PC-9 (cell line): Measurements from ENCODE around the gene DKK3. TPM values are rescaled to one million over a fixed set of nuclear protein-coding genes. Genes with fewer than 3 reads are reported as not detected.

Experiments used
- BruUV-seq: library from RNA; stranded (reverse); fragments of 400-500 nt; replicated peaks from 2 replicates; lab custom pipeline; 2021; lab: Mats Ljungman, UMichigan
- CTCF ChIA-PET: fragments of 300-600 bp; sonication (Branson Sonifier 250); formaldehyde crosslinking; loops from one replicate; lab custom pipeline; 2022; ENCODE audit warnings: antibody characterized with exemption; lab: Charles Lee
- POLR2A ChIA-PET: fragments of 300-600 bp; sonication (Branson Sonifier 250); formaldehyde crosslinking; loops from one replicate; lab custom pipeline; 2022; ENCODE audit warnings: antibody characterized with exemption; ENCODE audit not compliant: unreplicated experiment; lab: Charles Lee
- DNase-seq, 2 experiments: peaks; one replicate each; pipeline versions ENCODE4 v3.0.0 to v3.0.0-alpha.2; 2015 to 2022; ENCODE audit warnings: mixed read lengths in 1 of 2
- H2AFZ ChIP-seq: fragments of 200-600 bp; sonication (generic); 2 replicates; pipeline ENCODE4 v1.8.1; 2017; ENCODE audit warnings: antibody characterized with exemption
- H3F3A ChIP-seq: fragments of 200-600 bp; sonication (generic); 2 replicates; pipeline ENCODE4 v1.8.1; 2017; ENCODE audit warnings: antibody characterized with exemption, mild to moderate bottlenecking, low read depth; ENCODE audit not compliant: insufficient read depth
- H3K27ac ChIP-seq: fragments of 200-600 bp; sonication (generic); 2 replicates; pipeline ENCODE4 v1.6.1; 2016; ENCODE audit warnings: mixed run types
- H3K27me3 ChIP-seq: fragments of 200-600 bp; sonication (generic); 2 replicates; pipeline ENCODE4 v1.6.1; 2016; ENCODE audit warnings: low read depth, mixed run types; ENCODE audit not compliant: insufficient read depth
- H3K36me3 ChIP-seq: fragments of 200-600 bp; sonication (generic); 2 replicates; pipeline ENCODE4 v1.6.1; 2016; ENCODE audit warnings: low read depth, mixed run types
- H3K4me1 ChIP-seq: fragments of 200-600 bp; sonication (generic); replicated peaks from 2 replicates; pipeline ENCODE4 v1.6.1; 2016; ENCODE audit warnings: mixed run types; ENCODE audit not compliant: insufficient read depth
- H3K4me2 ChIP-seq: fragments of 200-600 bp; sonication (generic); 2 replicates; pipeline ENCODE4 v1.6.1; 2017; ENCODE audit warnings: mixed run types
- H3K4me3 ChIP-seq: fragments of 200-600 bp; sonication (generic); 2 replicates; pipeline ENCODE4 v1.6.1; 2016; ENCODE audit warnings: mixed run types
- H3K79me2 ChIP-seq: fragments of 200-600 bp; sonication (generic); 2 replicates; pipeline ENCODE4 v1.6.1; 2017; ENCODE audit warnings: low read depth, mixed run types
- H3K9me2 ChIP-seq: fragments of 200-600 bp; sonication (generic); 2 replicates; pipeline ENCODE4 v1.8.1; 2017; ENCODE audit warnings: mild to moderate bottlenecking; ENCODE audit not compliant: insufficient read depth
- H3K9me3 ChIP-seq: fragments of 200-600 bp; sonication (generic); 2 replicates; pipeline ENCODE4 v1.8.1; 2016; ENCODE audit warnings: low read depth; ENCODE audit not compliant: insufficient read depth
- H4K20me1 ChIP-seq: fragments of 200-600 bp; sonication (generic); 2 replicates; pipeline ENCODE4 v1.8.1; 2017; ENCODE audit not compliant: insufficient read depth
- CTCF ChIP-seq: fragments of 200-600 bp; sonication (generic); conservative IDR thresholded peaks from 2 replicates; pipeline ENCODE4 v1.6.1; 2017; ENCODE audit warnings: mixed run types, antibody characterized with exemption, mild to moderate bottlenecking, moderate library complexity
- EZH2 ChIP-seq: fragments of 200-600 bp; sonication (generic); IDR thresholded peaks from 2 replicates; pipeline ENCODE4 v1.8.0; 2017; ENCODE audit warnings: antibody characterized with exemption, low read depth
- intact Hi-C: fragments of 100-400 bp; cut with micrococcal nuclease; formaldehyde crosslinking; loops from one replicate; pipeline ENCODE4 v1.10.0; 2022; ENCODE audit not compliant: unreplicated experiment
- total RNA-seq: library from RNA; stranded (reverse); gene quantifications from 2 replicates; pipeline ENCODE4 v1.2.3, GENCODE V29; 2021

The DKK3 gene
- total RNA-seq, 1 experiment from 2014 or later, result 11.5 TPM

- no TSS peak for BruUV-seq
Observed at GRCh38 chr11:11979488-11980117, 28.8 kb downstream of the DKK3 start.

GRCh38 chr11:11978792-11979487 is 29.5 kb downstream of the DKK3 start:
- ChIA-PET CTCF (interaction anchor here (0.7 kb wide), 1 partner anchor 1002 kb away, joined by 3 read pairs; no protein-coding TSS in a partner anchor), POLR2A (interaction anchor here (0.6 kb wide), 1 partner anchor 1169 kb away, joined by 4 read pairs; no protein-coding TSS in a partner anchor)
- H3K9me3 ChIP-seq, result no peaks in the 10 kb centered on the region
- H3K36me3 ChIP-seq, result no peaks in the 10 kb centered on the region
- no TSS peak for BruUV-seq
- DNase-seq, result no peak
- no peak overlapping the region for H2AFZ ChIP-seq
- TF ChIP-seq EZH2 (no peak), CTCF (no peak)
- intact Hi-C loops, result loop anchor here (5.0 kb wide), 1 partner anchor 63 kb away; no protein-coding TSS in a partner anchor
- no peaks in the 10 kb centered on the region for H3K9me2 ChIP-seq
- H3K4me2 ChIP-seq, result no peak overlapping the region
- no peaks in the 10 kb centered on the region for H4K20me1 ChIP-seq
- H3K79me2 ChIP-seq, result no peaks in the 10 kb centered on the region
- H3K27ac ChIP-seq, result no peak overlapping the region
- peaks cover 15% of the 10 kb centered on the region for H3K4me1 ChIP-seq
- H3F3A ChIP-seq, result no peaks in the 10 kb centered on the region
- H3K27me3 ChIP-seq, result no peaks in the 10 kb centered on the region
- no peak overlapping the region for H3K4me3 ChIP-seq

More at GRCh38 chr11:11979488-11980117, 28.8 kb downstream of the DKK3 start:
- peaks cover 15% of the 10 kb centered on the region for H3K4me1 ChIP-seq
- no peaks in the 10 kb centered on the region for H3K36me3 ChIP-seq
- H3K4me2 ChIP-seq, result no peak overlapping the region
- TF ChIP-seq CTCF (no peak), EZH2 (no peak)
- no peaks in the 10 kb centered on the region for H3K9me3 ChIP-seq
- no peaks in the 10 kb centered on the region for H3F3A ChIP-seq
- ChIA-PET CTCF (interaction anchor here (0.9 kb wide), 1 partner anchor 12 kb away, joined by 5 read pairs; no protein-coding TSS in a partner anchor), POLR2A (interaction anchor here (0.6 kb wide), 1 partner anchor 1170 kb away, joined by 4 read pairs; no protein-coding TSS in a partner anchor)
- H2AFZ ChIP-seq, result no peak overlapping the region
- intact Hi-C loops, result loop anchor here (5.0 kb wide), 1 partner anchor 63 kb away; no protein-coding TSS in a partner anchor
- H4K20me1 ChIP-seq, result no peaks in the 10 kb centered on the region
- H3K27me3 ChIP-seq, result no peaks in the 10 kb centered on the region
- H3K79me2 ChIP-seq, result no peaks in the 10 kb centered on the region
- no peak overlapping the region for H3K4me3 ChIP-seq
- H3K9me2 ChIP-seq, result no peaks in the 10 kb centered on the region
- H3K27ac ChIP-seq, result no peak overlapping the region
- peak in 1 of 2 experiments; percentile 38 for DNase-seq

- H3K27ac ChIP-seq, result no peak overlapping the region
- no peaks in the 10 kb centered on the region for H3K9me3 ChIP-seq
- H3K79me2 ChIP-seq, result no peaks in the 10 kb centered on the region
- ChIA-PET POLR2A (no interaction called here), CTCF (interaction anchor here (0.7 kb wide), 1 partner anchor 1003 kb away, joined by 3 read pairs; no protein-coding TSS in a partner anchor)
- no peaks in the 10 kb centered on the region for H4K20me1 ChIP-seq
- H3K27me3 ChIP-seq, result no peaks in the 10 kb centered on the region
- no peak overlapping the region for H2AFZ ChIP-seq
- peaks cover 15% of the 10 kb centered on the region for H3K4me1 ChIP-seq
- DNase-seq, result no peak
- no TSS peak for BruUV-seq
- no peaks in the 10 kb centered on the region for H3K9me2 ChIP-seq
- no peaks in the 10 kb centered on the region for H3K36me3 ChIP-seq
- H3F3A ChIP-seq, result no peaks in the 10 kb centered on the region
- TF ChIP-seq EZH2, result no peak
- no peak for TF ChIP-seq CTCF
- no peak overlapping the region for H3K4me3 ChIP-seq
- no peak overlapping the region for H3K4me2 ChIP-seq
- intact Hi-C loops, result loop anchor here (5.0 kb wide), 1 partner anchor 64 kb away; no protein-coding TSS in a partner anchor
Observed at GRCh38 chr11:11978098-11978637, 30.3 kb downstream of the DKK3 start.
